ENCODE measurements around the gene DCAF8. TPM values are rescaled to one million over a fixed set of nuclear protein-coding genes. Genes with fewer than 3 reads are reported as not detected.

DCAF8 gene
- total RNA-seq, 1 donor from 2014 or later = 154 TPM

DNA sequence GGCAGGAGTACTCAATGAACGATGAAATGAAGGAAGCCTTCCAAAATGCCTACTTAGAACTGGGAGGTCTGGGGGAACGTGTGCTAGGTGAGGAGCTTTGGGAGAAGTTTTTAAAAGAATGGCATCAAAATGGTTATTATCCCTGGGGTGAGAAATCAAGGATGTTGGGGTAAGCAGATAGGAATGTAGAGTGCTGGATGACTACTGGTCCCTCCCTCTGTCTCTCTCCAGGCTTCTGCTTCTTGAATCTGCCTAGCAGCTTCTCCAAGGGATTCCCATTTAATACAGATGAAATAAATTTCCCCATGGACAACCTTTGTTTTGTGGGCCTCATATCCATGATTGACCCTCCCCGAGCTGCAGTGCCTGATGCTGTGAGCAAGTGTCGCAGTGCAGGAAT lies 91.0 kb downstream of the DCAF8 start:
- peaks cover 34% of the 10 kb centered on the region for H3K4me1 Mint-ChIP-seq (ENCODE audit: unreplicated experiment)
- no peak overlapping the region for H3K4me3 Mint-ChIP-seq
- H3K9me3 Mint-ChIP-seq = peaks cover 4% of the 10 kb centered on the region
- no peak for DNase-seq (ENCODE audit: extremely low spot score, unreplicated experiment)
- no peaks in the 10 kb centered on the region for H3K36me3 Mint-ChIP-seq
- TF ChIP-seq, protein P1, sequence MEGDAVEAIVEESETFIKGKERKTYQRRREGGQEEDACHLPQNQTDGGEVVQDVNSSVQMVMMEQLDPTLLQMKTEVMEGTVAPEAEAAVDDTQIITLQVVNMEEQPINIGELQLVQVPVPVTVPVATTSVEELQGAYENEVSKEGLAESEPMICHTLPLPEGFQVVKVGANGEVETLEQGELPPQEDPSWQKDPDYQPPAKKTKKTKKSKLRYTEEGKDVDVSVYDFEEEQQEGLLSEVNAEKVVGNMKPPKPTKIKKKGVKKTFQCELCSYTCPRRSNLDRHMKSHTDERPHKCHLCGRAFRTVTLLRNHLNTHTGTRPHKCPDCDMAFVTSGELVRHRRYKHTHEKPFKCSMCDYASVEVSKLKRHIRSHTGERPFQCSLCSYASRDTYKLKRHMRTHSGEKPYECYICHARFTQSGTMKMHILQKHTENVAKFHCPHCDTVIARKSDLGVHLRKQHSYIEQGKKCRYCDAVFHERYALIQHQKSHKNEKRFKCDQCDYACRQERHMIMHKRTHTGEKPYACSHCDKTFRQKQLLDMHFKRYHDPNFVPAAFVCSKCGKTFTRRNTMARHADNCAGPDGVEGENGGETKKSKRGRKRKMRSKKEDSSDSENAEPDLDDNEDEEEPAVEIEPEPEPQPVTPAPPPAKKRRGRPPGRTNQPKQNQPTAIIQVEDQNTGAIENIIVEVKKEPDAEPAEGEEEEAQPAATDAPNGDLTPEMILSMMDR (conservative IDR thresholded peaks at IDR 0.05) = no peak
- H3K27ac Mint-ChIP-seq = no peak overlapping the region
- H3K27me3 Mint-ChIP-seq = peaks cover 24% of the 10 kb centered on the region

DNA sequence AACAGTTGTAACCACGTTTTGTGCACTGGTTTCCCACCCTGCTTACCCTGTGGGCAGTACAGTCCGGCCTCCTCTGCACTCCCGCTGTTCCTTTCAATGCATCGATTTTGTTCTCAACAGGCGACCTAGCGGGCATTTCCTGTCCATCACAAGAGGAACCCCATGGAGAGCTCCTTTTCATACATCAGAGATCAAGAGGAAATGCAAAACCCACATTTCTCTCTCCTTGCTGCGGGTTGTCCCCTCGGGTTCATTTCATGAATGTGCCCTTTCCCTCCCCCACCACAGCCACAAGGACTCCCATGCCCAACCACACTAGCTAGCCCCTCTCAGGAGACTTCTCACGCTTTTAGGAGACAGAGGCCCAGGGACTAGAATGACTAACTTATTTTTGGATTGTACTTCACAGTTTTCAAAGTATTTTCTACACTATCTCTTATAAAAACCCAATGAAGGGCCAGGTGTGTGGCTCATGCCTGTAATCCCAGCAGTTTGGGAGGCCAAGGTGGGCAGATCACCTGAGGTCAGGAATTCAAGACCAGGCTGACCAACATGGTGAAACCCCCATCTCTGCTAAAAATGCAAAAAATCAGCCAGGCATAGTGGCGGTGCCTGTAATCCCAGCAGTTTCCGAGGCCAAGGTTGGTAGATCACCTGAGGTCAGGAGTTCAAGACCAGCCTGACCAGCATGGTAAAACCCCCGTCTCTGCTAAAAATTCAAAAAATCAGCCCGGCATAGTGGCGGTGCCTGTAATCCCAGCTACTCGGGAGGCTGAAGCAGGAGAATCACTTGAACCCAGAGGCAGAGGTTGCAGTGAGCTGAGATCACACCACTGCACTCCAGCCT lies 92.6 kb downstream of the DCAF8 start:
- Mint-ChIP-seq H3K36me3 (no peaks in the 10 kb centered on the region), H3K4me3 (peak overlapping the region; percentile 33), H3K27me3 (peaks cover 24% of the 10 kb centered on the region), H3K9me3 (no peaks in the 10 kb centered on the region), H3K4me1 (ENCODE audit: unreplicated experiment) (peaks cover 28% of the 10 kb centered on the region), H3K27ac (peak overlapping the region; percentile 21)
- no peak for DNase-seq (ENCODE audit: extremely low spot score, unreplicated experiment)
- TF ChIP-seq, protein P1 (conservative IDR thresholded peaks at IDR 0.05) = no peak

DNA sequence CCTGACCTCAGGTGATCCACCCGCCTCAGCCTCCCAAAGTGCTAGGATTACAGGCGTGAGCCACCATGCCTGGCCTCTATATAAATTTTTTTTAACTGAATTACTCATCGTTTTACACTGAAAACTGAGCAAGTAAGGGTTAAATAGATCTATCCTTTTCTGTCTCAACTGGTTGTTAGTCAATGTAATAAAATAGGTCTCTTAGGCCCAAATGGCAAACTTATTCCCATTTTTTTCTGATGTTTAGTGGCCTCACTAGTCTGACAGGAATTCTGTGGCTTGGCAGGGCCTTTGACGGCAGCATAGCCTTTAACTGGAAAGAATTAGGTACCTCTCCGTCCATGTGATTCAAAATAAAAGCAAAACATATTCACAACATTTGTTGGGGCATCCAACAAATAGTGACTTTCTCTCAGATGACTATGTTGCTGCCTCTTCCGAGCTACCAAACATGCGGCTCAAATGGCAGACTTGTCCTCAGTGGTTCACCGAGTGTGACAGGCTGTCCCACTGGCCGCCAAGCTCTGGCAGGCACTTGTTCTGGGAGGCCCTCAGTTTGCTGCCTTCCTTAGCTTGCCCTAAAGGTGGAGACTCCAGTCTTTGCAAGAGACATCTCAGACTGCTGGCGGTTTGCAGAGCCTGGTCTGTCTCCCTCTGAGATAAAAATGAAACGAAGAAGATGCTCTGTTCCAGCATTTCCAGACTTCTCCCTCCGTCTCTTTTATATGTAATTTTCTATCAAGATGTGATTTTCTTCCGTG lies 93.6 kb downstream of the DCAF8 start:
- no peaks in the 10 kb centered on the region for H3K36me3 Mint-ChIP-seq
- no peak overlapping the region for H3K27ac Mint-ChIP-seq
- no peak for DNase-seq (ENCODE audit: extremely low spot score, unreplicated experiment)
- no peak overlapping the region for H3K4me3 Mint-ChIP-seq
- H3K9me3 Mint-ChIP-seq = peaks cover 5% of the 10 kb centered on the region
- TF ChIP-seq, protein P1 (conservative IDR thresholded peaks at IDR 0.05) = no peak
- H3K4me1 Mint-ChIP-seq (ENCODE audit: unreplicated experiment) = peaks cover 28% of the 10 kb centered on the region
- peaks cover 23% of the 10 kb centered on the region for H3K27me3 Mint-ChIP-seq

DNA sequence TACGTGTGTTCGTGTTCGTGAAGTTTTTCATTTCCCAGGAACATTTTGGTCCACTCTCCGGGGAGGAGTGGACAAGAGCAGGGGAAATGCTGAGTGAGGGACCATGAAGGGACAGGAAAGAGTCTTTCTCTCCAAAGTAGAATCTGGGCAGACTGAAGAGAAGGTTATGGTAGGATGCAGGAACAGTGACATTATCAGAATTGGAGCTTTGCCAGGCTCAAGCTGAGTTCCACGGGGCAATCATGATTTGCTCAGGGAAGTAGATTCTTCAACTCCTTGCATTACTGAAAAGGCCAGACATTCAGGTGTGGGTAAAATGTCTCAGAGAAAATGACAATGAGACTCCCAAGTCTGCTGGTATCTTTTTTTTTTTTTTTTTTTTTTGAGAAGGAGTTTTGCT lies 94.3 kb downstream of the DCAF8 start:
- TF ChIP-seq, protein P1 (conservative IDR thresholded peaks at IDR 0.05) = peak; percentile 10
- H3K36me3 Mint-ChIP-seq = no peaks in the 10 kb centered on the region
- peaks cover 8% of the 10 kb centered on the region for H3K9me3 Mint-ChIP-seq
- H3K27ac Mint-ChIP-seq = no peak overlapping the region
- H3K27me3 Mint-ChIP-seq = peaks cover 20% of the 10 kb centered on the region
- no peak for DNase-seq (ENCODE audit: extremely low spot score, unreplicated experiment)
- H3K4me1 Mint-ChIP-seq (ENCODE audit: unreplicated experiment) = peaks cover 28% of the 10 kb centered on the region
- H3K4me3 Mint-ChIP-seq = no peak overlapping the region

DNA sequence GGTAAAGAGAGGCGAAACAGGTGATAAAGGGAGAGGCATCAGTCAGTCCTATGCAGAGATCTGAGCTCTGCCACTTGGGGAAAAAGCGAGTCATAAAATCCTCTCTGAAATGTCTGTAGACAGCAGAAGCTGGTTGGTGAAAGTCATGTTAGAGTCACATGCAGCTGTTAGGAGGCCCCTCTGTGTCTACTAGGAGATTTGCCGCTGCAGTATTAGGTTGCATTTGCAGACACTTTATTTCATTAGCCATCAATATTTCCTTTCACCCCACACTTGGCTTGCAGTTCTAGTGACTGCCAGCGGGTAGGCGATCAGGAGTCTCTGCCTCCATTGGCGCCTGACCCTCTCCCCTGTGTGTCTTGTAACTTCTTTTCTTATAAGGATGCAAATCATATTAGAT lies 94.8 kb downstream of the DCAF8 start:
- H3K4me1 Mint-ChIP-seq (ENCODE audit: unreplicated experiment) = peaks cover 28% of the 10 kb centered on the region

More for the DNA sequence above, 94.8 kb downstream of the DCAF8 start:
- Mint-ChIP-seq H3K9me3 (peaks cover 8% of the 10 kb centered on the region), H3K27ac (no peak overlapping the region), H3K4me3 (no peak overlapping the region), H3K36me3 (no peaks in the 10 kb centered on the region), H3K27me3 (peaks cover 16% of the 10 kb centered on the region)
- TF ChIP-seq, protein P1 (conservative IDR thresholded peaks at IDR 0.05) = peak; percentile 49
- no peak for DNase-seq (ENCODE audit: extremely low spot score, unreplicated experiment)
